Lower lobe of right lung (tissue), 2 donors: ENCODE measurements around the gene RMI2. TPM values are rescaled to one million over a fixed set of nuclear protein-coding genes. Genes with fewer than 3 reads are reported as not detected.
A peak's percentile ranks its signal among the peaks of the same experiment; 100 is the strongest.

Experiments used
- ATAC-seq, 2 donors: fragments of 200-7000 bp; cut with Tn5 transposase; one replicate each; pipeline ENCODE4 v1.9.1; 2020 to 2022; ENCODE audit warnings: mild to moderate bottlenecking in 2 of 2, moderate library complexity in 2 of 2
- DNase-seq: peaks from one replicate; pipeline ENCODE4 v3.0.0-alpha.2; 2020
- H3K27ac ChIP-seq: fragments of 200-600 bp; one replicate; pipeline ENCODE4 v1.8.0; 2022
- H3K27me3 ChIP-seq: fragments of 200-600 bp; one replicate; pipeline ENCODE4 v1.8.0; 2022; ENCODE audit warnings: low read depth
- H3K36me3 ChIP-seq: fragments of 200-600 bp; one replicate; pipeline ENCODE4 v1.8.0; 2022; ENCODE audit warnings: mild to moderate bottlenecking
- H3K4me1 ChIP-seq: fragments of 200-600 bp; one replicate; pipeline ENCODE4 v1.8.0; 2022
- H3K4me3 ChIP-seq: fragments of 200-600 bp; one replicate; pipeline ENCODE4 v1.8.0; 2022; ENCODE audit warnings: mild to moderate bottlenecking
- H3K9me3 ChIP-seq: fragments of 200-600 bp; one replicate; pipeline ENCODE4 v1.8.0; 2022
- CTCF ChIP-seq: fragments of 200-600 bp; IDR thresholded peaks from one replicate; pipeline ENCODE4 v1.8.0; 2022; ENCODE audit warnings: antibody characterized with exemption, mild to moderate bottlenecking
- intact Hi-C: fragments of 100-400 bp; cut with DNase I; formaldehyde crosslinking; loops from one replicate; pipeline ENCODE4 v1.11.0; 2022
- total RNA-seq: library from RNA; stranded (reverse); fragmentation: NEBNext Ultra II Directional; extraction: Animal tissue kit (Norgen Biotek cat#: 25700); gene quantifications from one replicate; pipeline ENCODE4 v1.2.1, GENCODE V29; 2021
- donor health status: DM: no; HTN: yes; CAD: no; lungs with severe emphysema.

RMI2 gene
- total RNA-seq, 1 donor from 2014 or later, result 1.7 TPM

GRCh38 chr16:11308493-11309283 lies 36.6 kb upstream of the RMI2 start:
- no peak for ATAC-seq
- Histone ChIP-seq H3K4me3 (no peak overlapping the region), H3K9me3 (no peaks in the 10 kb centered on the region), H3K36me3 (no peaks in the 10 kb centered on the region), H3K27ac (peak overlapping the region; percentile 79), H3K27me3 (no peaks in the 10 kb centered on the region), H3K4me1 (peaks cover 53% of the 10 kb centered on the region)
- no peak for TF ChIP-seq CTCF
- intact Hi-C loops, result no loop called here
- DNase-seq, result no peak

GRCh38 chr16:11309895-11310633 lies 35.2 kb upstream of the RMI2 start:
- H3K9me3 ChIP-seq, result no peaks in the 10 kb centered on the region
- H3K4me1 ChIP-seq, result peaks cover 53% of the 10 kb centered on the region

GRCh38 chr16:11310634-11310977 lies 34.7 kb upstream of the RMI2 start:
- H3K27me3 ChIP-seq, result no peaks in the 10 kb centered on the region
- intact Hi-C loops, result no loop called here
- H3K9me3 ChIP-seq, result no peaks in the 10 kb centered on the region
- H3K27ac ChIP-seq, result no peak overlapping the region
- no peaks in the 10 kb centered on the region for H3K36me3 ChIP-seq
- peaks cover 53% of the 10 kb centered on the region for H3K4me1 ChIP-seq
- TF ChIP-seq CTCF, result no peak
- H3K4me3 ChIP-seq, result no peak overlapping the region
- ATAC-seq (no peak), DNase-seq (no peak)

More at GRCh38 chr16:11309895-11310633, 35.2 kb upstream of the RMI2 start:
- no peak overlapping the region for H3K27ac ChIP-seq
- DNase-seq (no peak), ATAC-seq (no peak)
- no peaks in the 10 kb centered on the region for H3K36me3 ChIP-seq
- H3K4me3 ChIP-seq, result no peak overlapping the region
- no peaks in the 10 kb centered on the region for H3K27me3 ChIP-seq
- no peak for TF ChIP-seq CTCF
- intact Hi-C loops, result no loop called here

- DNase-seq, result no peak
- no peak for ATAC-seq
- Histone ChIP-seq H3K36me3 (no peaks in the 10 kb centered on the region), H3K4me3 (no peak overlapping the region), H3K27me3 (no peaks in the 10 kb centered on the region), H3K4me1 (peaks cover 53% of the 10 kb centered on the region), H3K27ac (no peak overlapping the region), H3K9me3 (no peaks in the 10 kb centered on the region)
- intact Hi-C loops, result no loop called here
- no peak for TF ChIP-seq CTCF
Measured at GRCh38 chr16:11310997-11311561, 34.2 kb upstream of the RMI2 start.

GRCh38 chr16:11312718-11313492 lies 32.4 kb upstream of the RMI2 start:
- ATAC-seq (peak; percentile 49 to 69), DNase-seq (no peak)
- no peak overlapping the region for H3K4me3 ChIP-seq
- no peaks in the 10 kb centered on the region for H3K27me3 ChIP-seq
- TF ChIP-seq CTCF, result no peak
- intact Hi-C loops, result no loop called here
- H3K27ac ChIP-seq, result no peak overlapping the region
- H3K4me1 ChIP-seq, result peaks cover 48% of the 10 kb centered on the region
- H3K36me3 ChIP-seq, result no peaks in the 10 kb centered on the region
- H3K9me3 ChIP-seq, result no peaks in the 10 kb centered on the region
